ENCODE results near the gene GPR176.

The GPR176 gene

DNA sequence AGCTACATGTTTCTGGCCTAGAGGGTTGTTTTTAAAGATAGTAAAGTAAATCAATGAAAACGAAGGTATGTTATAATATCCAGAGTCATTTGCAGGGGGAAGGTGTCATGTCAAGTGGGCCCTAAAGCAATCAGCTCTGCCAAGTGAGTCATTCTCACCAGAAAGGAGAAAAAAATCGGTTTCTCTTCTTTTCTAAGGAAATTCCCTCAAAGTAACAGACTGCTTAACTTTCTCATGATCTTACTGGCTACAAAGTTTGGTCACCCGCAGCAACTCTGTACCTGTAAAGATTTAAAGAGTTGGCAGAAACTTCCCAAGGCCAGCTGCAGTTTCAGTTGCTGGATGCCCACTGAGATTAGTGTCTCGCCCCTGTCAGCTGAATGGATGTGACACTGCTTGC, 132.0 kb downstream of the GPR176 start:
- no peak for TF ChIP-seq TAF1 (IDR thresholded peaks at IDR 0.05; ENCODE audit: low read depth)
- no peak for TF ChIP-seq CEBPB (IDR thresholded peaks at IDR 0.05)
- TF ChIP-seq YY1 (IDR thresholded peaks at IDR 0.05; ENCODE audit: low read depth) = no peak
- TF ChIP-seq, protein P1, sequence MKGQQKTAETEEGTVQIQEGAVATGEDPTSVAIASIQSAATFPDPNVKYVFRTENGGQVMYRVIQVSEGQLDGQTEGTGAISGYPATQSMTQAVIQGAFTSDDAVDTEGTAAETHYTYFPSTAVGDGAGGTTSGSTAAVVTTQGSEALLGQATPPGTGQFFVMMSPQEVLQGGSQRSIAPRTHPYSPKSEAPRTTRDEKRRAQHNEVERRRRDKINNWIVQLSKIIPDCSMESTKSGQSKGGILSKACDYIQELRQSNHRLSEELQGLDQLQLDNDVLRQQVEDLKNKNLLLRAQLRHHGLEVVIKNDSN (IDR thresholded peaks at IDR 0.05) = no peak
- TF ChIP-seq NFIC (IDR thresholded peaks at IDR 0.05) = no peak
- TF ChIP-seq, protein P2, sequence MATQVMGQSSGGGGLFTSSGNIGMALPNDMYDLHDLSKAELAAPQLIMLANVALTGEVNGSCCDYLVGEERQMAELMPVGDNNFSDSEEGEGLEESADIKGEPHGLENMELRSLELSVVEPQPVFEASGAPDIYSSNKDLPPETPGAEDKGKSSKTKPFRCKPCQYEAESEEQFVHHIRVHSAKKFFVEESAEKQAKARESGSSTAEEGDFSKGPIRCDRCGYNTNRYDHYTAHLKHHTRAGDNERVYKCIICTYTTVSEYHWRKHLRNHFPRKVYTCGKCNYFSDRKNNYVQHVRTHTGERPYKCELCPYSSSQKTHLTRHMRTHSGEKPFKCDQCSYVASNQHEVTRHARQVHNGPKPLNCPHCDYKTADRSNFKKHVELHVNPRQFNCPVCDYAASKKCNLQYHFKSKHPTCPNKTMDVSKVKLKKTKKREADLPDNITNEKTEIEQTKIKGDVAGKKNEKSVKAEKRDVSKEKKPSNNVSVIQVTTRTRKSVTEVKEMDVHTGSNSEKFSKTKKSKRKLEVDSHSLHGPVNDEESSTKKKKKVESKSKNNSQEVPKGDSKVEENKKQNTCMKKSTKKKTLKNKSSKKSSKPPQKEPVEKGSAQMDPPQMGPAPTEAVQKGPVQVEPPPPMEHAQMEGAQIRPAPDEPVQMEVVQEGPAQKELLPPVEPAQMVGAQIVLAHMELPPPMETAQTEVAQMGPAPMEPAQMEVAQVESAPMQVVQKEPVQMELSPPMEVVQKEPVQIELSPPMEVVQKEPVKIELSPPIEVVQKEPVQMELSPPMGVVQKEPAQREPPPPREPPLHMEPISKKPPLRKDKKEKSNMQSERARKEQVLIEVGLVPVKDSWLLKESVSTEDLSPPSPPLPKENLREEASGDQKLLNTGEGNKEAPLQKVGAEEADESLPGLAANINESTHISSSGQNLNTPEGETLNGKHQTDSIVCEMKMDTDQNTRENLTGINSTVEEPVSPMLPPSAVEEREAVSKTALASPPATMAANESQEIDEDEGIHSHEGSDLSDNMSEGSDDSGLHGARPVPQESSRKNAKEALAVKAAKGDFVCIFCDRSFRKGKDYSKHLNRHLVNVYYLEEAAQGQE (IDR thresholded peaks at IDR 0.05; ENCODE audit: low read depth) = no peak
- no peak for TF ChIP-seq CREB1 (IDR thresholded peaks at IDR 0.05; ENCODE audit: low read depth)
- TF ChIP-seq, protein P3, sequence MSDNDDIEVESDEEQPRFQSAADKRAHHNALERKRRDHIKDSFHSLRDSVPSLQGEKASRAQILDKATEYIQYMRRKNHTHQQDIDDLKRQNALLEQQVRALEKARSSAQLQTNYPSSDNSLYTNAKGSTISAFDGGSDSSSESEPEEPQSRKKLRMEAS (IDR thresholded peaks at IDR 0.05) = no peak
- TF ChIP-seq RAD21 (IDR thresholded peaks at IDR 0.05; ENCODE audit: low read depth) = no peak
- TF ChIP-seq TEAD4 (IDR thresholded peaks at IDR 0.05) = no peak
- TF ChIP-seq FOXM1 (IDR thresholded peaks at IDR 0.05; ENCODE audit: borderline replicate concordance, low read depth) = no peak
- no peak for TF ChIP-seq EGR1 (IDR thresholded peaks at IDR 0.05)

DNA sequence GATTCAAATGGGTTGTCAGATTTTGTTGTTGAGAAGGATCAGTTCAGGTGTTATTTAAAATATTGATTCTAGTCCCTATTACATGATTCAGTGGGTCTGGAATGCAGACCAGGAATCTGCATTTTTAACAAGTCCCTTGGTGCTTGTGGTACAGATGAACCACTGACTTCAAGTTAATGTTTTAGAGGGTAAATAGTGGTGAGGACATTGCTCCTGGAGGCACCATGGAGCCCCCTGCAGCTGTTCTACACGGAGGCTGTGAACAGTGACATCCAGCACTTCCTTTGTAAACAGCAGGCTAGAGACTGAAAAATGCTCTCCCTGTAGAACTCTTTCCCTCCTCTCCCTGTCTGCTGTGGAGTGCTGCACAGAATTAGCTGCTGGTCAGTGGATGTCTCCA, 132.6 kb downstream of the GPR176 start:
- TF ChIP-seq TEAD4 (IDR thresholded peaks at IDR 0.05) (peak; percentile 36; the same call in 1 of the 2 replicates), TCF12 (IDR thresholded peaks at IDR 0.05; ENCODE audit: low read depth) (no peak), CREB1 (IDR thresholded peaks at IDR 0.05; ENCODE audit: low read depth) (no peak), TAF1 (IDR thresholded peaks at IDR 0.05; ENCODE audit: low read depth) (no peak)
- TF ChIP-seq, protein P3 (IDR thresholded peaks at IDR 0.05) = no peak
- TF ChIP-seq, protein P2 (IDR thresholded peaks at IDR 0.05; ENCODE audit: low read depth) = no peak

DNA sequence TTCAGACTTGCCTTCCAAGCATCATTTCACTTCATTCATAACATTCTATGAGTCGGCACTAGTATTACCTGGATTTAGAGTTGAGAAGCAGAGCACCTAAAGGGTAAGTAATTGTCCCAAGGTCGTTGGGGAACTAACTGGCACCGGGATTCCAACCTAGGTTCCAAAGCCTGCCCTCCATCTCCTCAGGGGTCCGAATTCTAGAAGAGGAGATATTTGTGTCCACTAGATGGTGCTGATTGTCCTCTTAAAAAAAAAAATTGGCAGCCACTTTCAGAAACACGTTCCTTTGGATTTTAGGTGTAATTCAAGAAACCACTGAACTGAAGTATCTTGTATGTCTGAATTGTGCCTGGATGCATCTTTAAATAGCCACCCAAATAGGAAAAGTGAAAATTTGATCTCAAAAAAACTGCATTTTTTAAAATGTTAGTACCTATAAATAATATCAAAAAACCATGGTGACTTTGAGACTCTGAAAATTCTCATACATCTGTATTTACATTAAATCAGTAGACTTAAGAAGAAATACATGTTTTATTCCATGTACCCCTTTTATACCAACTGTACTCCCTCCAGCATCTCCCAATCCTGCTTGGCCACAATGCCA, 133.5 kb downstream of the GPR176 start:
- TF ChIP-seq CEBPB (IDR thresholded peaks at IDR 0.05) (no peak), NFIC (IDR thresholded peaks at IDR 0.05) (peak; percentile 53), RAD21 (IDR thresholded peaks at IDR 0.05; ENCODE audit: low read depth) (peak; percentile 58), EGR1 (IDR thresholded peaks at IDR 0.05) (no peak)

DNA sequence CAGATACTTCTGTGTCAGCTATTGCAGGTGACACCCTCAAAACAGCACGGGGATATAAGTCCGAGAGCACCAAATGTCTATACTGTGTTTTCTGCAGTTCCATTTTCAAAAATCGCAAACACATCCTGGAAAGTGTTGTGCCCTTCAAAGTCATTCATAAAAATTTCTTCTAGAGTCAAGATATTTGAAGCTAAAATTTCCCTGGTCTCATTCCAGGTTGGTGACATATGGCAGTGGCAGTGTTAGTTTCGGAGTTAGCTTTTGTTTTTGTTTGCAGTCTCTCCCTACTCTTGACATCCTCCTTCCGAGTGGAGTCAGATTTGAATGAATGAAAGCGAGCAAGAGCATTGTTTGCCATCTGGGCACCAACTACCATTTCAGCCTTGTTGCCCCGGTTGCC, 134.2 kb downstream of the GPR176 start:
- TF ChIP-seq TAF1 (IDR thresholded peaks at IDR 0.05; ENCODE audit: low read depth) (no peak), TCF12 (IDR thresholded peaks at IDR 0.05; ENCODE audit: low read depth) (no peak), ZBTB7A (IDR thresholded peaks at IDR 0.05; ENCODE audit: low read depth) (no peak), YY1 (IDR thresholded peaks at IDR 0.05; ENCODE audit: low read depth) (no peak), EGR1 (IDR thresholded peaks at IDR 0.05) (no peak), NFIC (IDR thresholded peaks at IDR 0.05) (no peak), FOXM1 (IDR thresholded peaks at IDR 0.05; ENCODE audit: borderline replicate concordance, low read depth) (no peak), CEBPB (IDR thresholded peaks at IDR 0.05) (no peak)
- TF ChIP-seq, protein P1 (IDR thresholded peaks at IDR 0.05) = no peak
- TF ChIP-seq, protein P3 (IDR thresholded peaks at IDR 0.05) = no peak

DNA sequence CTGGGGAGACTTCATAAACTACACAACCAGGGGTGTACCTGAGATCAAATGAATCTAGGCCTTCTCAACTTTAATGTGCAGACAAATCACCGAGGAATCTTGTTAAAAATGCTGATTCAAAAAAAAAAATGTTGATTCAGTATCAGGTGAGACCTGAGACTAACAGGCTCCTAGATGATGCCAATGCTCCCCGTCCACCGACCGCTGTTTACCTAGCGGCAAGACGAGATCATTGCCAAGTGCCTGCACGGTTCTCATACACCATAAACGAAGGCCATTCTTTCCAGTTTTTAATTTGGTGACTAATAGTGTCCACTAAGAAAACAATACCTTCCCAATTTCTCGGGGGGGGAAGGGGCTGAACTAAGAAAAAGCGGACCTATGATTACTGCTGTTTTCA, 134.9 kb downstream of the GPR176 start:
- TF ChIP-seq EGR1 (IDR thresholded peaks at IDR 0.05) (no peak), TCF12 (IDR thresholded peaks at IDR 0.05; ENCODE audit: low read depth) (no peak), ZBTB7A (IDR thresholded peaks at IDR 0.05; ENCODE audit: low read depth) (no peak), TAF1 (IDR thresholded peaks at IDR 0.05; ENCODE audit: low read depth) (no peak), YY1 (IDR thresholded peaks at IDR 0.05; ENCODE audit: low read depth) (no peak), CREB1 (IDR thresholded peaks at IDR 0.05; ENCODE audit: low read depth) (no peak), EP300 (IDR thresholded peaks at IDR 0.05; ENCODE audit: borderline replicate concordance) (no peak), NFIC (IDR thresholded peaks at IDR 0.05) (no peak)
- TF ChIP-seq, protein P2 (IDR thresholded peaks at IDR 0.05; ENCODE audit: low read depth) = no peak

Measured in Ishikawa (cell line).